GM18873 (cell line): ENCODE measurements around the gene CAPN10.

Source experiments
- ATAC-seq: cut with Tn5 transposase; IDR thresholded peaks from one replicate; pipeline ENCODE4 v1.9.1; 2021; ENCODE audit warnings: mild to moderate bottlenecking, moderate library complexity, moderate number of reproducible peaks; ENCODE audit not compliant: unreplicated experiment, low FRiP score

The CAPN10 gene

GRCh38 chr2:240648155-240648649 is 61.7 kb downstream of the CAPN10 start:
- ATAC-seq = no peak
